GM19372 (cell line): ENCODE data around the gene CPEB4.

Experiments
- ATAC-seq: cut with Tn5 transposase; IDR thresholded peaks from one replicate; pipeline ENCODE4 v1.9.1; 2021; ENCODE audit warnings: mild to moderate bottlenecking, low read depth, moderate library complexity; ENCODE audit not compliant: unreplicated experiment

CPEB4 gene

DNA sequence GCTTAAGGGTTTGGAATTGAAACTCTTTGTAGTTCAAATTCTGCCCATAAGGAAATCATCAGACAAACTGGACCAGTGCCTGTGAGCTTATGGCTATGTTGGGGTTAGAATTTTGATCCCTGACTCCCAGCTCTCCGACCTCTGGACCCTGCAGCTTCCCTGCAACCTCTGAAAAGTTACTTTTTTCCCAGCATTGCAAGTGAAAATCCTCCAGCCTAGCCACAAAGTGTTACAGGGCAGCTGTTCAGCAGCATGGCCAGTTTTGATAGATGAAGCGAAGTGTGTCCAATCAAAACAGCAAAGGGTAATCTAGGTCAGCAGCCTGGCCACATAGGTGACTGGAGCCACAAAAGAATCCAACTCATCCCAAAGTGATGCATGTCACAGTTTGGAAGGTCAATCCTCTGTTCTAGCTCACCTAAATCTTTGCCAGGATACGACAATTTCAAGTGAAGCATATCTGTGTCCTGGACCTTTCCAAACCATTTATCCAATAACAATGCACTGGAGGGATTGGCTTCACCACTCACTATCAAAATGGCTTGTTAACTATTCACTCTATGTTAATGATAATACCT lies 4.7 kb upstream of the CPEB4 start:
- no peak for ATAC-seq

- no peak for ATAC-seq
Observed at GRCh38 chr5:173884402-173885053, 3.6 kb upstream of the CPEB4 start.

DNA sequence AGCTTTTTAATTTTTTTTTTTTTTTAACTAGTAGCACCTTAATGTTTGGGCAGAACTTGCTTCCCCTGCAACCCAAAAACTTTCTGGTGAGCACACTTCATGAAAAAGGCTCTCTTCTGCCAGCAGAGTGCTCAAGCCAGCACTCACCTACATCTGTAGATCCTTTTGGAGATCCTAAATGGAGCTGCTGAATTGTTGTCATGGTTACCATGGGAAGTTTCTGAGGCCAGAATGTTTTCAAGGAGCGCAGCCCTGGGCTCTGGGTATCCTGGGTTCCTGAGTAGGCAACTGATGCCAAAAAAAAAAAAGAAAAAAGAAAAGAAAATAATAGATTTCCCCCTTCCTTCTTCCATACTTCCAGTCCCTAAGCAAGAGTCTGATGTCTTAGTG lies 3.1 kb upstream of the CPEB4 start:
- ATAC-seq = no peak

GRCh38 chr5:173885475-173886010 lies 2.6 kb upstream of the CPEB4 start:
- no peak for ATAC-seq

- no peak for ATAC-seq
Observed at GRCh38 chr5:173886150-173886549, 2.0 kb upstream of the CPEB4 start.

DNA sequence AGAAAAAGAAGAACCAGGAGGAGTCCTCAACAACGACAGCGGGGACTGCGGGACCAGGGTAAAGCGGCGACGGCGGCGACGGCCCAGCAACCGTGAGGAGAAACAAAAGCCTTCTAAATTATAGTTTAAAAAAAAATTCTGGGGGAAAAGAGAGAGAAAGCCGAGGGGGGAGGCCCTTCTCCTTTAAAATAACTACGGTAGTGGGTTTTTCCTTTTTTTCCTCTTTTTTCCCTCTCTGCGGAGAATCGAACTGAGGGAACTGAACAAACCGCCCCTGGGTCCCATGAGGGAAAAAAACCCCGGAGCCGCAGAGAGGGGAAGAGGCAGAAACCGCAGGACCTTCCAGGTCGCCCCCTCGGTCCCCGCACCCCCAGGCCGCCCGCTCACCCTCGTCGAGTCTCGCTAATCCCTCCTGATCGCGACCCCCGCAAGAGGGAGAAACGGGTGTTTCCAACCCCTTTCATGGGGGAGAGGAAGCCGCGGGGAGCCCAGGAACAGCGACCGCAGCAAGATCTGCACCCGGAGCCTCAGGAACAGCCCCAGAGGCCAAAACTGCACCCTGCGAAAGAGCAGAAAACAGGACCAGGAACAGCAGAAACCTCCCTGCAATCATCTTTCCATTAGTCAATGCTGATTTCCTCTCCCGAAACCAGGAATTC lies 453 bp downstream of the CPEB4 start:
- no peak for ATAC-seq

- no peak for ATAC-seq
Observed at GRCh38 chr5:173890195-173890991, 2.2 kb downstream of the CPEB4 start.

GRCh38 chr5:173891308-173892116 lies 3.4 kb downstream of the CPEB4 start:
- no peak for ATAC-seq

DNA sequence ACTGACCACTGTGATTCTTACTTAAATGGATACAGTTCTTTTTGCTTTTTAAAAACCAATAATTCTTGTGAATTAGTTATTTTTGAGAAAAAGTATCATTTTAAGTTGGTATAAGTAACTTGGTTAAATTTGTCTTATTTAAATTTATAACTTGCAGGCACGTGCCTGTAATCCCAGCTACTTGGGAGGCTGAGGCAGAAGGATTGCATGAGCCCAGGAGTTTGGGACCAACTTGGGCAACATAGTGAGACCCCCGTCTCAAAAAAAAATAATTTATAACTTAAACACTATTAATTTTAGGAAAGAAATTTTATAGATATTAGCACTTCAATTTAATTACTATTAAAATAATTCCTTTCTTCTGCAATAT lies 5.0 kb downstream of the CPEB4 start:
- no peak for ATAC-seq

DNA sequence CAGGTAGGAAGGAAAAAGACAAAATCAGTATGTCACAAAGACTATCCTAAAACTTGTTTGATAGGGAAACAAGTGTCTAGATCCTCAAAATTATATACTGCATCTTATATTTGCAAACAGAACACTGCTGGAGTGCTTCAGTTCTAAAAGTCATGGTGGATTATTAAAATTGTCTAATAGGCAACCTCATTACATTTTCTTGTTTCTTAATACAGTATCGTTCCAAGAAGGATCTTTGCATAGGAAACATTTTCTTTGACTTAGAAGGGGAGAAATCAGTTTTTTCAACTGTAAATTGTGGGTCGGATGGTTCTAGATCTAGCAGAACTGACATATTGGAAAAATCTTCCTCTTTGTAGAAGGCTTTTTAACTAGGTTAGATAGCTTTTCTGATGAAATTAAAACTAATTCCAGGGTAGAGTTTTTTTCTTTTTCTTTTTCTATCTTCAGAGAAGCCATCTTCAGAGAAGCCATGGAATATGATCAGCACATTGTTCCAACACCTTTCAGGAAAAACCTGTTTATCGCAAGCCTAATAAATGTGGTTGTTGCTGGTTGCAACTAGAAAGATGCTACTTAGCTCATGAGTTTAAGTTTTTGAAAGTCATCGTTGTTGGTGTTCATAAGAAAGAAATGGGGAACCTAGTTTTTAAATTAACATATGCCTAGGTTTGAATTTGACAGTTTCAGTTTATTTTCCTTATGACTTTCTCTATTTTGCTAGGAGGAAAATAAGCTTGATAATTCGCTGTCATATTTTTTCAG lies 7.4 kb downstream of the CPEB4 start:
- no peak for ATAC-seq

GRCh38 chr5:173896631-173897030 lies 8.5 kb downstream of the CPEB4 start:
- no peak for ATAC-seq

DNA sequence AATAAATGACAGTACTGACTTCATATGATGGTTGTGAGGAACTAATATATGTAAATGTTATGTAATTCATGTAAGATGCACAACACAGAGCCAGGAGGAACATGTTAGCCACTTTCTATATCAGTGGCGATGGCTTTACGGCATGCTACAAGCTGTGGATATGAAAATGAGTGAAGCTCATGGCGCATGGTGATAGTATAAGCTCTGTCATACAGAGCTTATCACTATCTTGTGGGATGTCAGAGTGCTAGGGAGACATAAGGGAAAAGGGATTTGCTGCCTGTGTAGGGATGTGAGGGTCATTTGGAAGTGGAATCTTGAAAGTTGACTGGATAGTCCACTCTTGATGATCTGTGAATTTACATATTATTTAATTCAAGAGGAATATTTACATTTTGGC lies 13.6 kb downstream of the CPEB4 start:
- no peak for ATAC-seq

- ATAC-seq = no peak
Observed at GRCh38 chr5:173902334-173902733, 14.2 kb downstream of the CPEB4 start.

GRCh38 chr5:173902743-173903142 lies 14.6 kb downstream of the CPEB4 start:
- no peak for ATAC-seq

- peak; percentile 57 for ATAC-seq
Observed at GRCh38 chr5:173903396-173904140, 15.4 kb downstream of the CPEB4 start.

- ATAC-seq = no peak
Observed at GRCh38 chr5:173904151-173904550, 16.0 kb downstream of the CPEB4 start.

- no peak for ATAC-seq
Observed at GRCh38 chr5:173907284-173907683, 19.1 kb downstream of the CPEB4 start.

DNA sequence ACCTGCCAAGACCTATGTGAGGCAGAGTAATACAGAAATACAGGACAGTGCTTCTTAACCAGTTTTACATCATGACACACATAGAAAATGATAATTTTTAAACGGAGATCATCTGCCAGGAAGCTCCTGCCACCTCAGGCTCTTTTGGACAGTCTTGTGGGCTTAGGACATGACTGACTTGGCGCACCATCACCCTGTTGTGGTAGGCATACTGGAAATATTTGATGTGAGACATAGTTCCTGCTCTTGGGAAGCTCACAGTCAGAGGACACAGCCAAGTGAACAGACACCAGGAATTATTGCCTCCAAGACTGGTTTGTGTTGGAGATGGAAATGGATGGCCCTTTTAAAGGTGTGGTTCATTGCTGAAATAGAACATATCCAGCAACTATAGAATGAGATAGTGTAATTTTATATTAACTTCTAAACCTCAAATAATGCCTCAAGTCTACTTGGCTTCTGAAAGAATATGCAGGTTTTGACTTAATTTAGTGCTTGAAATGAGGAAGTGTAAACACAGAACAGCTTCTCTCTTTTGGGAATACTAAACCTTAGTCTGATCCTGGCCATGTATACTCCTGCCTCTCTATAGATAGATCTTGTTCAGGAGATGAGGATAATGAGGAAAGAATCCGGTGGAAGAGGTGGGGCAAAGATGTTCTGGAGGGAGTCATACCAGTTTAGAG lies 19.7 kb downstream of the CPEB4 start:
- ATAC-seq = no peak
